ENCODE results near the gene CDC42EP1. TPM values are rescaled to one million over a fixed set of nuclear protein-coding genes. Genes with fewer than 3 reads are reported as not detected.

CDC42EP1 gene
- total RNA-seq, 1 experiment from 2014 or later: 12.4 TPM

GRCh38 chr22:37561212-37562048 lies 1.1 kb downstream of the CDC42EP1 start:
- Histone ChIP-seq H3K27ac (peak overlapping the region; percentile 84), H3K4me1 (peaks cover 18% of the 10 kb centered on the region)

DNA sequence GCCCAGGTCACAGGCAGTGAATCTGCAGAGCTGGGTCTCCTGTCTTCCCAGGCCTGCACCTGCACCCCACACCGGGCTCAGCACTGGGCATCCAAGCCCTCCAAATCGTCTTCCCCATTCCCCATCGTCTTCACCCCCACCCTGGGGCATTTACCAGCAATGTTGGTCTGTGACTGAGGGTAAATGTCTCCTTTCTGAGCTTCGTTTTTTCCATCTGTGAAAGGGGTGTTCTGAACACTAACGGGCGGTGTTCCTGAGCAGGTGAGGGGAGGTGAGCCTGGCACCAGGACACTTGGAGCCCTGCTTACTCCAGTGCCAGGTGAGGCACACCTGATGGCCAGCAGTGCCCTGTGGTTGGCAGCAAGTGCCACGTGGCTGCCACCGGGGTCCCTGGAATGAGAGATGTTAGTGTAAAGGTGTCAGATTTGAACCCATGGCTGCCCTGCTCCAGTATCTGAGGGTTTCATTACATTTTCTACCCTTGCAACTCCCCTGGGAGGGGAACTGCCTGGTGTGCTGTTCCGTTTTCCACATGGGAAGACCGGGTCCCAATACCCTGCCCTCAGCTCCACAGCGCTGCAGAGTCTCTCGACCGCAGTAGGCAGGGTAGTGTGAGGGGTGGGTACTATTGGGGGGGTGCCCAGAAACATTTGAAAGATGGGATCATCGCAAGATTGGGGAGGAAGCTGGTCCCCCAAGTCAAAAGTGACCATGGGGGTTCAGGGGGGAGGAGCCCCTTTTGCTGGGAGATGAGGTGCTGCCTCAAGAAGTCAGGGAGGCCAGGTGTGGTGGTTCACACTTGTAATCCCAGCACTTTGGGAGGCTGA lies 2.0 kb downstream of the CDC42EP1 start:
- DNase-seq: no peak
- H3K36me3 ChIP-seq: peaks cover 10% of the 10 kb centered on the region
- H3K27ac ChIP-seq: peak overlapping the region; percentile 84; the same call in 1 of the 2 replicates
- peaks cover 14% of the 10 kb centered on the region for H3K4me1 ChIP-seq
- peak overlapping the region; percentile 98 for H3K4me3 ChIP-seq
- H3K27me3 ChIP-seq: no peaks in the 10 kb centered on the region; the same call in 1 of the 2 replicates
- H3K9me3 ChIP-seq (replicated peaks): no peaks in the 10 kb centered on the region

More at GRCh38 chr22:37561212-37562048, 1.1 kb downstream of the CDC42EP1 start:
- peaks cover 2% of the 10 kb centered on the region for H3K36me3 ChIP-seq
- H3K9me3 ChIP-seq (replicated peaks): no peaks in the 10 kb centered on the region
- H3K27me3 ChIP-seq: no peaks in the 10 kb centered on the region; the same call in 1 of the 2 replicates
- DNase-seq: peak; percentile 84 to 90
- H3K4me3 ChIP-seq: peak overlapping the region; percentile 98

DNA sequence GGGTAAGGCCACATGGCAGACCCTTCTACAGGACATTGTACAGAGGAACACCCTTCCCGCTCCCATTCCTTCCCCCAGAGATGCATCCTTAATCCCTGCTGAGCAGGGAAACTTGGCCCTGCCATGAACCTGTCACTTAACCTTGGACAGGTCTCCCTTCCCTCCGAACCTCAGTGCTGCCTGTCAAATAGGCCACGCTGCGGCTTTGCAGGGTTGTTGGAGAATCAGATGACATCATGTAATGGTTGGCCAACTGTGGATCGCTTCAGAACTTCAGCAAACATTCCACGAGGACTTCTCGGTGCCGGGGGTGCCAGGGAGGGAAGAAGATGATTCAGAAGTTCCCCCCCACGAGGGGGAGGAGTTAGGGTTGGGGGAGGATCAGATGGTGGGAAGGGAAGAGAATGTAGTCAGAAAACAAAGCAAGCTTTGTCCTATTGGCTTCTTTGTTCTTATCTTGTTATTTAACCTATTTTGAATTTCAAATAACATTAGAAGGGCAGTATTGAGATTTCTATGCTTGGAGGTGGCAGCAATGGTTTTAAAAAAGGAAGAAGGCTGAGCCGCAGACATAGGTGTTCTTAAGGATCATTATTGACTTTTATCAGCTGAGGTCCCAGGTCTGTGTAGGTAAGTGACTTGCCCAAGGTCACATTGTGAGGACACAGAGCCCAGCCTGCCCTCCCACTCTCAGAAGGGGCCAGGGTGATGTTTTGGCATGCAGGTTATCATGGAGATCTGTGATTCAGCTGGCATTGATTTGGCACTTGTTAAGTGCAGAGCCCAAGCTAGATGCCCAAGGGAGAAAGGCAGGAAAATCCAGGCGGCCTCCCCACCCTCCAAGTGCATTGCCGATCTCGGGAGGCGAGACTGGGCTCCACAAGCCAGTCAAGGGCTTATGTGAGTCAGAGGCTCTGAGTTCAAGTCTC lies 3.1 kb downstream of the CDC42EP1 start:
- Histone ChIP-seq H3K9me3 (replicated peaks) (no peaks in the 10 kb centered on the region), H3K27me3 (no peaks in the 10 kb centered on the region; the same call in 1 of the 2 replicates), H3K36me3 (peaks cover 13% of the 10 kb centered on the region), H3K4me3 (no peak overlapping the region), H3K4me1 (peaks cover 14% of the 10 kb centered on the region), H3K27ac (no peak overlapping the region)
- DNase-seq: no peak

DNA sequence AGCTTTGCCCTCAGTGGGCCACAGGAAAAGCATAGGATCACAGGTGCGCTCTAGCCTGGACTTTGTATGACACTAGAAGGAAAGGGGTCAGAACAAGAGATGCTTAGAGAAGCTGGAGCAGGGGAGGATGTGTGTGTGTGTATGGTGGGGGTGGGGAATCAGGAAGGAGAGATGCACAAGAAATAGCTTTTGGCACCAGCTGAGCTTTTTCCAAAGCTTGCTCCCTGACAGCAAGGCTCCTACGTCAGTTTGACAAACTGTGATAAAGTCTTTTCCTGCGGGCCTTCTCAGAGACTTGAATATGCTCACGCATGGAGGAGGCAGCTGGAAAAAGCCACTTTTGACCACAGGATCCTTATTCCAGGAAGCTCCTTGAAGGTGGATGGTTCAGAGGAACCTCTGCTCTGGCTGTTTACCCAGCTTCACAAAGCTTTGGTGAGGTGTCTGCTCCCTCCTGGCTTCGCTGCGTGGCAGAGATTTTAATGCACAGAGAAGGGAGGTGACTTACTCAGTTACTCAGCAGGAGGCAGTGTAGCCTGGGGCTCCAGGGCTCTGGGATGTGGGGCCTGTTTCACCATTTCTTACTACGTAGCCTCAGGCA lies 3.9 kb downstream of the CDC42EP1 start:
- DNase-seq: no peak
- peaks cover 14% of the 10 kb centered on the region for H3K4me1 ChIP-seq
- H3K4me3 ChIP-seq: no peak overlapping the region

GRCh38 chr22:37565830-37566229 lies 5.5 kb downstream of the CDC42EP1 start:
- no peak for DNase-seq
- no peaks in the 10 kb centered on the region for H3K27me3 ChIP-seq
- no peak overlapping the region for H3K4me3 ChIP-seq
- no peak overlapping the region for H3K27ac ChIP-seq
- H3K4me1 ChIP-seq: peaks cover 14% of the 10 kb centered on the region
- H3K36me3 ChIP-seq: peaks cover 13% of the 10 kb centered on the region
- no peaks in the 10 kb centered on the region for H3K9me3 ChIP-seq (replicated peaks)

More for the DNA sequence above, 3.9 kb downstream of the CDC42EP1 start:
- H3K36me3 ChIP-seq: peaks cover 13% of the 10 kb centered on the region
- no peaks in the 10 kb centered on the region for H3K9me3 ChIP-seq (replicated peaks)
- no peak overlapping the region for H3K27ac ChIP-seq
- no peaks in the 10 kb centered on the region; the same call in 1 of the 2 replicates for H3K27me3 ChIP-seq

DNA sequence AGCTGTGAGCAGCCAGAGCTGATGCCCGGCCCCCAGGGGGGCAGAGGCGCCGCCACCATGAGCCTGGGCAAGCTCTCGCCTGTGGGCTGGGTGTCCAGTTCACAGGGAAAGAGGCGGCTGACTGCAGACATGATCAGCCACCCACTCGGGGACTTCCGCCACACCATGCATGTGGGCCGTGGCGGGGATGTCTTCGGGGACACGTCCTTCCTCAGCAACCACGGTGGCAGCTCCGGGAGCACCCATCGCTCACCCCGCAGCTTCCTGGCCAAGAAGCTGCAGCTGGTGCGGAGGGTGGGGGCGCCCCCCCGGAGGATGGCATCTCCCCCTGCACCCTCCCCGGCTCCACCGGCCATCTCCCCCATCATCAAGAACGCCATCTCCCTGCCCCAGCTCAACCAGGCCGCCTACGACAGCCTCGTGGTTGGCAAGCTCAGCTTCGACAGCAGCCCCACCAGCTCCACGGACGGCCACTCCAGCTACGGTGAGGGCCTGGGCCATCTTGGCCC lies 6.1 kb downstream of the CDC42EP1 start:
- no peak overlapping the region for H3K27ac ChIP-seq
- no peak overlapping the region for H3K4me3 ChIP-seq
- no peaks in the 10 kb centered on the region for H3K27me3 ChIP-seq
- peaks cover 13% of the 10 kb centered on the region for H3K36me3 ChIP-seq
- DNase-seq: no peak
- peaks cover 14% of the 10 kb centered on the region for H3K4me1 ChIP-seq
- no peaks in the 10 kb centered on the region for H3K9me3 ChIP-seq (replicated peaks)

- Histone ChIP-seq H3K27me3 (no peaks in the 10 kb centered on the region), H3K9me3 (replicated peaks) (no peaks in the 10 kb centered on the region), H3K27ac (no peak overlapping the region), H3K4me3 (no peak overlapping the region), H3K36me3 (peaks cover 13% of the 10 kb centered on the region), H3K4me1 (peaks cover 10% of the 10 kb centered on the region)
- peak; percentile 48 to 72 for DNase-seq
Measured at GRCh38 chr22:37566903-37567798, 6.9 kb downstream of the CDC42EP1 start.

DNA sequence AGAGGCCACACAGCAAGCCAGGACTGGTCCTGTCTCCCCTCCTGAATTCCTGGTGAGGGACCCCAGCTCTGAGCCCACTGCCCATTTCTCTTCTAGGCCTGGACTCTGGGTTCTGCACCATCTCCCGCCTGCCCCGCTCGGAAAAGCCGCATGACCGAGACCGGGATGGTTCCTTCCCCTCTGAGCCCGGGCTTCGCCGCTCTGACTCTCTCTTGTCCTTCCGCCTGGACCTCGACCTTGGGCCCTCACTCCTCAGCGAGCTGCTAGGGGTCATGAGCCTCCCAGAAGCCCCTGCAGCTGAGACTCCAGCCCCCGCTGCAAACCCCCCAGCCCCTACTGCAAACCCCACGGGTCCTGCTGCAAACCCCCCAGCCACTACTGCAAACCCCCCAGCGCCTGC lies 7.7 kb downstream of the CDC42EP1 start:
- Histone ChIP-seq H3K4me3 (no peak overlapping the region), H3K9me3 (replicated peaks) (no peaks in the 10 kb centered on the region), H3K36me3 (peaks cover 13% of the 10 kb centered on the region), H3K4me1 (peaks cover 5% of the 10 kb centered on the region), H3K27me3 (no peaks in the 10 kb centered on the region), H3K27ac (no peak overlapping the region)
- no peak for DNase-seq

- Histone ChIP-seq H3K9me3 (replicated peaks) (no peaks in the 10 kb centered on the region), H3K36me3 (peaks cover 13% of the 10 kb centered on the region), H3K4me1 (peaks cover under 1% of the 10 kb centered on the region; the same call in 1 of the 2 replicates), H3K27ac (no peak overlapping the region), H3K27me3 (no peaks in the 10 kb centered on the region), H3K4me3 (no peak overlapping the region)
- no peak for DNase-seq
Measured at GRCh38 chr22:37568448-37569008, 8.2 kb downstream of the CDC42EP1 start.

- no peak for DNase-seq
- H3K27ac ChIP-seq: no peak overlapping the region
- H3K27me3 ChIP-seq: no peaks in the 10 kb centered on the region; the same call in 1 of the 2 replicates
- H3K9me3 ChIP-seq (replicated peaks): no peaks in the 10 kb centered on the region
- no peaks in the 10 kb centered on the region for H3K4me1 ChIP-seq
- no peak overlapping the region for H3K4me3 ChIP-seq
- H3K36me3 ChIP-seq: peaks cover 13% of the 10 kb centered on the region
Measured at GRCh38 chr22:37569009-37569920, 9.0 kb downstream of the CDC42EP1 start.

- Histone ChIP-seq H3K36me3 (peaks cover 13% of the 10 kb centered on the region), H3K4me3 (no peak overlapping the region), H3K4me1 (no peaks in the 10 kb centered on the region), H3K27ac (no peak overlapping the region), H3K9me3 (replicated peaks) (no peaks in the 10 kb centered on the region), H3K27me3 (no peaks in the 10 kb centered on the region; the same call in 1 of the 2 replicates)
- DNase-seq: no peak
Measured at GRCh38 chr22:37569921-37570660, 9.8 kb downstream of the CDC42EP1 start.

All from SJCRH30 (cell line).